HG03039 (cell line): ENCODE measurements around the gene PRR14.

ENCODE experiments used
- ATAC-seq: cut with Tn5 transposase; IDR thresholded peaks from one replicate; pipeline ENCODE4 v1.9.1; 2021; ENCODE audit warnings: mild to moderate bottlenecking, moderate library complexity; ENCODE audit not compliant: unreplicated experiment

The PRR14 gene

DNA sequence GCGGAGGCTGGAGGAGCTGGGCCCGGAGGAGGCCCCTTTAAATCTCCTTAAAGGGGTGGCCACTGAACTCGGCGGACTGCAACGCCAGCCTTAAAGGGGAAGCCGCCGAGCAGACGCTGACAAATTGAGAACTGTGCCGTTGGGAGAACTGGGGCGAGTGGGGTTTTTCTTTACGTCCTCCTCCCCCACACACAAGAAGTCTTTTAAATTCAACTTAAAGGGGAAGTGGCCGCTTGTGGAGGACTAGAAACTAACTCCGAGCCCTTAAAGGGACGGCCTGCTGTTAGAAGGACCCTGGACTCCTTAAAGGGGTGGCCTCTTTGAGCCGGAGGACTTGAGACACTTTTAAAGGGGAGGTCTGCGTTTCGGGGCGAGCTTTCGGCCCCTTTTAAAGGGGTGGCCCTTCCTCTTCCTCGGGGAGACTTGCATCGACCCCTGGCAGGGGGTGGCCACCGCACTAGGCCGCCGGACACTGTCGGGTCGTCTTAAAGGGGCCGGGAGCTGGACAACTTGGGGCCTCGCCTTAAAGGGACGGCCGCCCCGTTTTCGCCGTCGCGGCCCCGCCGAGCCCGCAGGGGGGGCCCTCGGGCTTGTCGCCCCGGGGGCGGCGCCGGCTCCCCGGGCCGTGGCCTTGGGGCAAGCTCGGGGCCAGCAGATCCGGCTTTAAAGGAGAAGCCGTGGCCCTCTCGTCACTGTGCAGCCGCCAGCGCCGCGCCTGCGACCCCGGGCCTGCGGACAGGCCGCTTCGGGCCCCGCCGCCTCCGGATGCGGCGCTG, 8.2 kb downstream of the PRR14 start:
- ATAC-seq = peak; percentile 40

DNA sequence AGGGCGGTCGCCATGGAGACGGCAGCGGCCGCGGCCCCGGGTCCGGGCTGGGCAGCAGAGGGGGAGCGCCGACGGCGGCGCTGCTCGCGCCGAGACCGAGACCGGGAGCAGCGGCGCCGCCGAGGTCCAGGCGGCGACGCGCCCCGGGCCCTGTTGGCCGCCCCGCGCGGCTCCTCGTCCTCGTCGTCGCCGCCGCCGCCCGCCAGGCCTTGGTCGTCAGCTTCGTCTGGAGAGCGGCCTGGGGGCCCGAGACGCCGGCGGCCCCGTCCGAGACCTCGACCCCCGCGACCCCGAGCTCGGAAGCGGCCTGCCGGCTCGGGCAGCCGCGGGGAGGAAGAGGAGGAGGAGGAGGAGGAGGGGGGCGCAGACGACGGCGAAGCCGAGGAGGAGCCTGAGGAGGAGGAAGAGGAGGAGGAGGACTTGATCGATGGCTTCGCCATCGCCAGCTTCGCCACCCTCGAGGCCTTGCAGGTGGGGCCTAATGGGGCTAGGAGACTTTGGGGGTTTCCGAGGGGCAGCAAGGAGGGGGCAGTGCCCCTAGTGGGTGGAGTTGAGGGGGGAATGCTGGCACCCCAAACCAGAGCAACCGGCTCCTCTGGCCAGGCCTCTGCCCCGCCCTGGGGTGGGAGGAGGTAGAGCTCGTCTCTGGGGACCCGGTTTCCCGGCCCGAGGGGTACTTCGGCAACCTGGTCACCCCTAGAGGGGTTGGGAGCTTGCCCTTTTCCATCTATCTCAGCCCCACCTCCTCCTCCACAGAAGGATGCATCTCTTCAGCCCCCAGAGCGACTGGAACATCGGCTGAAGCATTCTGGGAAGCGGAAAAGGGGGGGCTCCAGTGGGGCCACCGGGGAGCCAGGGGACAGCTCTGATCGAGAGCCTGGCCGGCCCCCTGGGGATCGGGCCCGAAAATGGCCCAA, 9.0 kb downstream of the PRR14 start:
- ATAC-seq = no peak

- ATAC-seq = no peak
Observed at GRCh38 chr16:30660424-30661261, 9.9 kb downstream of the PRR14 start.

DNA sequence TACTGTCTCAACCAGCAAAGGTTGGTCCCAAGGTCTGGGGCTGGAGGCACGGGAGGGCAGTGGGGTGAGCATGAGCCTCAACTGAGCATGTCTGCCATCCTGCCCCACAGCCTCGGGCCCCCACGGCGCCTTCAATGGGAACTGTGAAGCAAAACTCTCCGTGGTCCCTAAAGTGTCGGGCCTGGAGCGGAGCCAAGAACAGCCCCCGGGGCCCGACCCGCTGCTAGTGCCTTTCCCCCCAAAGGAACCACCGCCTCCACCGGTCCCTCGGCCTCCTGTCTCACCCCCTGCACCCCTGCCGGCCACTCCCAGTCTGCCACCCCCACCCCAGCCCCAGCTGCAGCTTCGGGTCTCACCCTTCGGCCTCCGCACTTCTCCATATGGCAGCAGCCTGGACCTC, 11.7 kb downstream of the PRR14 start:
- ATAC-seq = no peak

DNA sequence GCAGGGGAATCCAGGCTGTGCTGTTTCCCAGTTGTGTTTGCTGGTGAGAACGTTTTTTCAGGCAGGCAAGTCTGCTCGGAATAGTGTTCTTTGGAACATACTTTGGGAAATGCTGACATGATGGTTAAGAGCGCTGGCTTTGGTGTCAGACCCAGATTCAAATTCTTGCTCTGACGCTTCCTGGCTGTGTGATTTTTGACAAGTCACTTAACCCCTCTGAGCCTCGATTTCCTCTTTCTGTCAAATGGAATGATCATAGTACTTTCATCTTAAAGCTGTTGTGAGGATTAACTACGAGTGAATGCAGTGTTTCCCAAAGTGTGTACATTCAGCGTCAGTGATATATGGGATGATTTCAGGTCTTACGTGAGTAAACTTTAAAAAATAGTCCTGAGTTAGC, 12.3 kb downstream of the PRR14 start:
- ATAC-seq = no peak

DNA sequence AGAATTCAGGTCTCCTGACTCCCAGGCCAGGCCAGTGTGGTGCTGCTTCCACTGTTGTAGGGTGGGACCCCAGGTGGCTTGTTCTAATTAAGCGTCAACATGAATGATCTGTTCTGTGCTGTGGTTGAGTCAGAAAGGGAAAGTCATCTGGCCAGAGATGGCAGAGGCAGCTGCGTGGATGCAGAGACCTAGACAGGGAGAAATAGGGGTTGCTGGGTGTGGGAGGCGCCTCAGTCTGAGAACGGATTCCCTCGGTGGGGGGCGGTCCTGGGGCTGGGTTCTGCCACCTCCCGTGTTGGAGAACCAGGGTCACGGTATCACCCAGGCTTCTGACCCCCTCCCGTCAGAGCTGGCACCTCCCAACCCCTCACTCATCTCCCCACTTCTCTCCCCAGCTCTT, 13.1 kb downstream of the PRR14 start:
- ATAC-seq = no peak

GRCh38 chr16:30664616-30665109, 13.9 kb downstream of the PRR14 start:
- ATAC-seq = no peak

DNA sequence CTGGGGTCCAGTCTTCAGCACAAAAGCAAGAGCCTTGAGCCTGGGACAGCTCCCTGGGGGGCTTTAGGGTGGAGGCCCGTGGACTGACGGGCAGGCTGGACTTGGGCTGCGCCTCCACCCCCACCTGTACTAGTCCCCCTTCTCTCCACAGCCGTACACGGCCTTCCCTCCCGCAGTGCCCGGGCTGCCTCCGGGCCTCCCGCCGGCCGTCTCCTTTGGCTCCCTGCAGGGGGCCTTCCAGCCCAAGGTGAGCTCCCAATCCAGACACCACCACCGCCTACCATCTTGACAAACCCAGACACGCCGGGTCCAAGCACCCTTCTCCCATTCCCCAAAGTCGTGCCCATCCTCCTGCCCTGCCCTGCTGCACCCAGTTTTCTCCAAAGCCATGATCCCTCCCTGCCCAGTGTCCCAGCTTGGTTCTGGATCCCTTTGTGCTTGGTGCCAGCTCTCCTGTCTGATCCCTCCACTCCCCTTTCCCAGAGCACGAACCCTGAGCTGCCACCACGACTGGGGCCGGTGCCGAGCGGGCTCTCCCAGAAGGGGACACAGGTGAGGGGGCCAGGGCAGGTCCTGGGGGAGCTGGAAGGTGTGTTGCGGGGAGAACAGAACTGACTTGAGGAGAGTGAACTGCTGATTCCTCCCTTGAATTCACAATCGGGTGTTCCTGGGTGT, 14.5 kb downstream of the PRR14 start:
- ATAC-seq = no peak

DNA sequence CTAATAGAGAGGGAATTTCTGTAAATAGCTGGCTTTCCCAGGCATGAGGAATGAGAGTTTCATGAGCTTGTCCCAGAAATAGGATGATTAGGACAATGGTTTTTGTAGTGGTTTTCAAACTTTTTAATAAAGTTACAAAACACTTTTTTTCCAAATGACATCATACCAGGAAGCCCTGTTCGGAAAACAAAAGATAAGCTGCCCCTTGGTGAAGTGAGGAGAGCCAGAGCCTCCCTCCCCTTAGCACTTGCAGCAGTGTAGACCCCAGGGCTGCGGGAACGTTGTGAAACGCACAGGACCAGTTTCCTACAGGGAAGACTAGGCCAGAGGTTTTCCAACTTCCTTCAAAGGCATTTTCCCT, 15.1 kb downstream of the PRR14 start:
- no peak for ATAC-seq

GRCh38 chr16:30666681-30667080, 15.9 kb downstream of the PRR14 start:
- ATAC-seq = no peak

DNA sequence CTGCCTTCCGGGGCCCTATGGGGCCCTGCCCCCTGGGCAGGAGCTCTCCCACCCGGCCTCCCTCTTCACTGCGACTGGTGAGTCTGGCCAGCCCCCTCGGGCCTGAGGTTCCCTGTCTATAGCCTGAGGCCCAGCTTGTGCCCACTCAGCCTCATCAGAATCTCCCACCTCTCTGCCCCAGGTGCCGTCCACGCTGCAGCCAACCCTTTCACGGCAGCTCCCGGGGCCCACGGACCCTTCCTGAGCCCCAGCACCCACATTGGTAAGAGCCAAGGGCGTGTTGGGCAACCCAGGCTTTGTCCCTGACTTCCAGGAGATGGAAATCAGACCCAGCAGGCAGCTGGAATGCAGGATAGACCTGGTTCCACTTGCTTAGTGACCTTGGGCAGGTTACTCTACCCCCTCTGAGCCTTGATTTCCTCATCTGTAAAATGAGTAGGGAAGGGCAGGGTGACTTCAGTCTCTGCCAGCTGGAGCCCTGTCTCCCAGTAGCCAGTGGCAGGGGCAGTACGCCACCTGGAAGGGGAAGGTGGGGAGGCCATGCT, 16.7 kb downstream of the PRR14 start:
- no peak for ATAC-seq

GRCh38 chr16:30668393-30668792, 17.6 kb downstream of the PRR14 start:
- ATAC-seq = no peak

GRCh38 chr16:30669026-30669902, 18.5 kb downstream of the PRR14 start:
- ATAC-seq = no peak

DNA sequence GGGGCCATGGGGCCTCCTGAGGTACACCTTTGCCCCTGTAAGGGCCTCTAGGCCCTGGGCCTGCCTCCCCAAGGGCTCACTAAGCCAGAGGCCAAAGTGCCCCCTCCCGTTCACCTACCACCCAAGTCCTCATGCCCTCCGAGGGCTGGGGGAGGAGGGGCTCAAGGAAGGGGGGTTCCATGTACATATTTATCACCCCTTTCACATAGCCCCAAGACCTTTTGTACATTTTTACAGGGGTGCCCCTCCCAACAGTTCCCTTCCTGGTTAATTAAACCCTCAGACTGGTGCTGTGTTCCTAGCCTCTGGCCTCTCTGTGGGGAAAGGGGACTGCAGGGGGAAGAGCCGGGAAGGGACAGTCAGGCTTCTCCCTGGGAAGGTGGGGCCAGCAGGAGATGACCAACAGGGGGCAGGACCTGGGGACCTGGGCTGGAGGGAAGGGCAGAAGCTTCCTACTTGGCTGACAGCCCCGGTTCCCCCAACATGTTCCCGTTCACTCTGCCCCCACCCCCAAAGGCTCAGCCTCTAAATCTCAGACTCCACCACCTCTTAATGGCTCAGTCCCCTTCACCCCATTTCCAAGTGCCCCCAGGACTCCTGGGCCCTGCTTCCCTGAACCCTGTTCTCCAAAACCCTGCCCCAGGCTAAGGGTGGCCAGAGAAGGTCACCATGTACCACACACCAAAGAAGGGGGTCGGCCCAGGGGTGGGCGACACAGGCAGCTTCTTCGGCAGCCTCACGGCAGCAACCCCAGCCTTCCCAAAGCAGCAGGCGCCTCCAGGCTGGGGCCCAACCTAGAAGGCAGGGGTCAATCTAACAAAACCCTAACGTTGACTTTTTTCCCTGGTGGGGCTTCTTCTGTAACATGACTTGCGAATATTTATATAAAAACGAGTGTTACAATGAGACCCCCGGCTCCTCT, 19.4 kb downstream of the PRR14 start:
- no peak for ATAC-seq

- no peak for ATAC-seq
Observed at GRCh38 chr16:30675143-30675542, 24.4 kb downstream of the PRR14 start.

DNA sequence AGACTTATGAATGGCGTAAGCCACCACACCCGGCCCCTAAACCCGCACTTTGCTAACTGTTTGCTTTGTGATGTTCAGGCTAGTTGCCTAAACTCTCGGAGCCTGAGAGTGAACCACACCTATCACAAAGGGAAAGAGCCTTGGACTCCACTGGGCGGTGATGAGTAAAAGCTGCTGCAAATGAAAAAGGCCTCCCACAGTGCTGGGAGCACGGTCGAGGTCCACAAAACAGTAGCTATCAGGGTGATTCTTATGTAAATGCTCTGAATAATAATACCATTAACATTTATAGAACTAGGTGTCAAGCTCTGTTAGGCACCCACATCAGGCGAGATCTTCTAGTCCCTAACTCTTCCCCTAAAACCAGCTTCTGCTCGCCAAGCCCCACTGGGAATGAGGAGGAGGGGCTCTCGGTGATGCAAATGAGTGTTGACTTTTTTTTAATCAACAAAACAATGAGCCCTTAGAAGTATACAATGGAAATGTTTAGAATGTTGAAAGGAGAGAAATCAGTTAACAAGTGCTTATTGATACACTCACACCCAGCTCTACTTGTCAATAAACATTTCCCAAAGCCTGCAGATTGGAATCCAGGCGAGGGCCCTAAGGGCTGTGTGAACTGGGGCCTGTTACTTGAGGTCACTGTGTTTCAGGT, 27.3 kb downstream of the PRR14 start:
- no peak for ATAC-seq

- ATAC-seq = no peak
Observed at GRCh38 chr16:30678586-30678970, 27.8 kb downstream of the PRR14 start.

GRCh38 chr16:30680326-30680725, 29.6 kb downstream of the PRR14 start:
- no peak for ATAC-seq
